ENCODE measurements around the gene RAB30.

Gene RAB30

DNA sequence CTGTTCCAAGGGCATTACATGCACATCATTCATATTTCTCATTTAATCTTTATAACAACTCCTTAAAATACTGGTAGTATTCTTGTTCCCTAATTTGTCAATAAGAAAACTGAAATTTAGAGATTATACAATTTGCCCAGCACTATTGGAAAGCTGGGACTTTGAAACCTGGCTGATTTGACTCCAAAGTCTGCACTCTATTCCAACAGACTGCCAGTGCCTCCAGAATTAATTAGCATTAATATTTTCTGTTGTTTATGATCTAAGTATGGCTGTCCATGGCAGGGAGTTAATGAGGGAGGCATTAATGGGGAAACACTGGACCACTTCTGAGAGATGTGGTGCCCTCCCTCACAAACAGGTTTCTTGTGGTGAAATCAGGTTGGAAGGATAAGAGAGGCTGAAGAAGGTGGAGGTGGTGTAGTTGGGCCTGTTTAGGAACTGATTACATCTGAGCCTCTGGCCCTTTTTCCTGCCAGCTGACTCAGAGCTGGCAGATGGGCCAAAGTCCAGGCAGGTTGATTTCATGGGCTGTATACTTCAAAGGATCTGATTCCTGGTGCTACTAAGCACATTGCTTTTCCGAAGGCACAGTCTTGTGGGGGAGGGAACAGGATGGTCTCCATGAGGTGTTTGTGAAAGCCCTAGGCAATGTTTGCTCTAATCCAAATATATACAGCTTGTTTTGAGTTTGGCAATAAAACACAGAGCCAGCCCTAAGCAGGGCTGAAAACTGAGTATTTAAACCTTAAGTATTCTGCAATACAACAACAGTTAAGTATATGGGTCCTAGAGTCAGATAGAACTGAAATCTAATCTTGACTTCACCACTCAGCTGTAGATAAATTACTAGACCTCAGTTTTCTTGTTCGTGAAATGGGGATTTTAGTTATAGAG, 21.0 kb upstream of the RAB30 start:
- H3K4me2 ChIP-seq (ENCODE audit: low read length), result no peak overlapping the region
- H3K4me1 ChIP-seq (ENCODE audit: low read length), result no peaks in the 10 kb centered on the region
- no peak overlapping the region for H2AFZ ChIP-seq (ENCODE audit: low read depth, low read length)
- no peak overlapping the region for H3K4me3 ChIP-seq (ENCODE audit: low read length)
- no peaks in the 10 kb centered on the region for H3K9me3 ChIP-seq (ENCODE audit: insufficient read depth, low read length)
- H3K36me3 ChIP-seq (replicated peaks; ENCODE audit: low read depth, low read length), result no peaks in the 10 kb centered on the region
- H3K9ac ChIP-seq (ENCODE audit: low read length), result no peak overlapping the region
- no peaks in the 10 kb centered on the region for H3K27me3 ChIP-seq (ENCODE audit: low read depth, low read length)
- H4K20me1 ChIP-seq (ENCODE audit: insufficient read depth, low read length), result no peaks in the 10 kb centered on the region
- no peak for TF ChIP-seq EZH2phosphoT487 (IDR thresholded peaks at IDR 0.05; ENCODE audit: low read depth)
- TF ChIP-seq, protein P1, sequence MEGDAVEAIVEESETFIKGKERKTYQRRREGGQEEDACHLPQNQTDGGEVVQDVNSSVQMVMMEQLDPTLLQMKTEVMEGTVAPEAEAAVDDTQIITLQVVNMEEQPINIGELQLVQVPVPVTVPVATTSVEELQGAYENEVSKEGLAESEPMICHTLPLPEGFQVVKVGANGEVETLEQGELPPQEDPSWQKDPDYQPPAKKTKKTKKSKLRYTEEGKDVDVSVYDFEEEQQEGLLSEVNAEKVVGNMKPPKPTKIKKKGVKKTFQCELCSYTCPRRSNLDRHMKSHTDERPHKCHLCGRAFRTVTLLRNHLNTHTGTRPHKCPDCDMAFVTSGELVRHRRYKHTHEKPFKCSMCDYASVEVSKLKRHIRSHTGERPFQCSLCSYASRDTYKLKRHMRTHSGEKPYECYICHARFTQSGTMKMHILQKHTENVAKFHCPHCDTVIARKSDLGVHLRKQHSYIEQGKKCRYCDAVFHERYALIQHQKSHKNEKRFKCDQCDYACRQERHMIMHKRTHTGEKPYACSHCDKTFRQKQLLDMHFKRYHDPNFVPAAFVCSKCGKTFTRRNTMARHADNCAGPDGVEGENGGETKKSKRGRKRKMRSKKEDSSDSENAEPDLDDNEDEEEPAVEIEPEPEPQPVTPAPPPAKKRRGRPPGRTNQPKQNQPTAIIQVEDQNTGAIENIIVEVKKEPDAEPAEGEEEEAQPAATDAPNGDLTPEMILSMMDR (IDR thresholded peaks at IDR 0.05; ENCODE audit: low read depth, low read length), result no peak
- no peak overlapping the region for H3K27ac ChIP-seq (ENCODE audit: low read length)
- no peaks in the 10 kb centered on the region for H3K79me2 ChIP-seq (ENCODE audit: low read length)

GRCh38 chr11:83088965-83089364, 17.3 kb upstream of the RAB30 start:
- Histone ChIP-seq H3K36me3 (replicated peaks; ENCODE audit: low read depth, low read length) (no peaks in the 10 kb centered on the region), H3K79me2 (ENCODE audit: low read length) (no peaks in the 10 kb centered on the region), H3K4me2 (ENCODE audit: low read length) (no peak overlapping the region), H3K9me3 (ENCODE audit: insufficient read depth, low read length) (no peaks in the 10 kb centered on the region), H3K4me1 (ENCODE audit: low read length) (peaks cover 7% of the 10 kb centered on the region; the same call in 1 of the 2 replicates), H3K9ac (ENCODE audit: low read length) (no peak overlapping the region), H4K20me1 (ENCODE audit: insufficient read depth, low read length) (no peaks in the 10 kb centered on the region), H2AFZ (ENCODE audit: low read depth, low read length) (no peak overlapping the region), H3K27ac (ENCODE audit: low read length) (no peak overlapping the region), H3K4me3 (ENCODE audit: low read length) (no peak overlapping the region), H3K27me3 (ENCODE audit: low read depth, low read length) (no peaks in the 10 kb centered on the region)
- TF ChIP-seq, protein P1 (IDR thresholded peaks at IDR 0.05; ENCODE audit: low read depth, low read length), result peak; percentile 42
- no peak for TF ChIP-seq EZH2phosphoT487 (IDR thresholded peaks at IDR 0.05; ENCODE audit: low read depth)

- H3K36me3 ChIP-seq (replicated peaks; ENCODE audit: low read depth, low read length), result no peaks in the 10 kb centered on the region
- peaks cover 7% of the 10 kb centered on the region; the same call in 1 of the 2 replicates for H3K4me1 ChIP-seq (ENCODE audit: low read length)
- H3K79me2 ChIP-seq (ENCODE audit: low read length), result no peaks in the 10 kb centered on the region
- no peak for TF ChIP-seq EZH2phosphoT487 (IDR thresholded peaks at IDR 0.05; ENCODE audit: low read depth)
- TF ChIP-seq, protein P1 (IDR thresholded peaks at IDR 0.05; ENCODE audit: low read depth, low read length), result peak; percentile 51
- H3K27me3 ChIP-seq (ENCODE audit: low read depth, low read length), result no peaks in the 10 kb centered on the region
- no peak overlapping the region for H3K4me3 ChIP-seq (ENCODE audit: low read length)
- no peaks in the 10 kb centered on the region for H3K9me3 ChIP-seq (ENCODE audit: insufficient read depth, low read length)
- no peak overlapping the region for H3K9ac ChIP-seq (ENCODE audit: low read length)
- no peak overlapping the region for H3K4me2 ChIP-seq (ENCODE audit: low read length)
- no peak overlapping the region for H2AFZ ChIP-seq (ENCODE audit: low read depth, low read length)
- H4K20me1 ChIP-seq (ENCODE audit: insufficient read depth, low read length), result no peaks in the 10 kb centered on the region
- no peak overlapping the region for H3K27ac ChIP-seq (ENCODE audit: low read length)
These were observed 15.3 kb upstream of the RAB30 start for GRCh38 chr11:83087035-83087434.

GRCh38 chr11:83079820-83080219, 8.1 kb upstream of the RAB30 start:
- H3K4me3 ChIP-seq (ENCODE audit: low read length), result no peak overlapping the region
- H3K4me1 ChIP-seq (ENCODE audit: low read length), result peaks cover 21% of the 10 kb centered on the region
- H3K27ac ChIP-seq (ENCODE audit: low read length), result no peak overlapping the region
- no peak overlapping the region for H2AFZ ChIP-seq (ENCODE audit: low read depth, low read length)
- peaks cover 36% of the 10 kb centered on the region for H3K36me3 ChIP-seq (replicated peaks; ENCODE audit: low read depth, low read length)
- H3K79me2 ChIP-seq (ENCODE audit: low read length), result peaks cover 26% of the 10 kb centered on the region
- H3K27me3 ChIP-seq (ENCODE audit: low read depth, low read length), result no peaks in the 10 kb centered on the region
- no peaks in the 10 kb centered on the region for H3K9me3 ChIP-seq (ENCODE audit: insufficient read depth, low read length)
- peaks cover 9% of the 10 kb centered on the region; the same call in 1 of the 2 replicates for H4K20me1 ChIP-seq (ENCODE audit: insufficient read depth, low read length)
- no peak overlapping the region for H3K4me2 ChIP-seq (ENCODE audit: low read length)
- H3K9ac ChIP-seq (ENCODE audit: low read length), result no peak overlapping the region
- TF ChIP-seq, protein P1 (IDR thresholded peaks at IDR 0.05; ENCODE audit: low read depth, low read length), result no peak
- TF ChIP-seq EZH2phosphoT487 (IDR thresholded peaks at IDR 0.05; ENCODE audit: low read depth), result no peak
